Endodermal cell (in vitro differentiated cells): ENCODE results near the gene APEH. TPM values are rescaled to one million over a fixed set of nuclear protein-coding genes. Genes with fewer than 3 reads are reported as not detected.

Experiments
- DNase-seq: peaks from one replicate; pipeline ENCODE4 v3.0.0-alpha.2; 2017
- H3K27ac ChIP-seq: 2 replicates; pipeline ENCODE4 v1.5.1; 2013; ENCODE audit warnings: mild to moderate bottlenecking, low read depth, low read length, moderate library complexity
- H3K27me3 ChIP-seq: 2 replicates; pipeline ENCODE4 v1.6.1; 2013; ENCODE audit warnings: mild to moderate bottlenecking, low read length, moderate library complexity; ENCODE audit not compliant: insufficient read depth, control insufficient read depth, poor library complexity, severe bottlenecking
- H3K36me3 ChIP-seq: 2 replicates; pipeline ENCODE4 v1.7.0; 2013; ENCODE audit warnings: mild to moderate bottlenecking, low read length, moderate library complexity; ENCODE audit not compliant: control insufficient read depth, insufficient read depth
- H3K4me1 ChIP-seq: one replicate; pipeline ENCODE4 v1.7.0; 2013; ENCODE audit warnings: low read length; ENCODE audit not compliant: control insufficient read depth, insufficient read depth
- H3K4me3 ChIP-seq: 2 replicates; pipeline ENCODE4 v1.5.1; 2013; ENCODE audit warnings: mild to moderate bottlenecking, low read length, moderate library complexity
- H3K9ac ChIP-seq: 2 replicates; pipeline ENCODE4 v1.6.1; 2013; ENCODE audit warnings: mild to moderate bottlenecking, low read length, moderate library complexity; ENCODE audit not compliant: poor library complexity, severe bottlenecking; ENCODE audit errors: extremely low read depth
- H3K9me3 ChIP-seq: 2 replicates; pipeline ENCODE4 v1.6.1; 2013; ENCODE audit warnings: mild to moderate bottlenecking, low read length, moderate library complexity; ENCODE audit not compliant: control insufficient read depth
- H3K27ac Mint-ChIP-seq: 2 replicates; pipeline ENCODE4 v1.8.0; 2020; ENCODE audit warnings: mixed read lengths
- H3K27me3 Mint-ChIP-seq: 2 replicates; pipeline ENCODE4 v1.8.0; 2021; ENCODE audit warnings: mild to moderate bottlenecking, mixed read lengths; ENCODE audit not compliant: insufficient read depth
- H3K36me3 Mint-ChIP-seq: 2 replicates; pipeline ENCODE4 v1.8.0; 2020; ENCODE audit warnings: low read depth, mixed read lengths
- H3K4me1 Mint-ChIP-seq: 2 replicates; pipeline ENCODE4 v1.8.0; 2020; ENCODE audit warnings: mixed read lengths
- H3K4me3 Mint-ChIP-seq: 2 replicates; pipeline ENCODE4 v1.8.0; 2020; ENCODE audit warnings: mild to moderate bottlenecking, moderate library complexity, mixed read lengths
- H3K9me3 Mint-ChIP-seq: 2 replicates; pipeline ENCODE4 v1.8.0; 2020; ENCODE audit warnings: mild to moderate bottlenecking, mixed read lengths
- CTCF ChIP-seq: fragments of 200-600 bp; sonication (generic); conservative IDR thresholded peaks from 2 replicates; pipeline ENCODE4 v1.5.0; 2021; ENCODE audit warnings: antibody characterized with exemption, mild to moderate bottlenecking
- WGBS, 2 experiments: methylation state at CpG; one replicate each; pipeline versions ENCODE4 v1.1.5 to v1.1.7; 2013; ENCODE audit warnings: missing lambda C conversion rate in 2 of 2, mixed read lengths in 1 of 2; ENCODE audit not compliant: insufficient coverage in 1 of 2, insufficient read length in 1 of 2; 5-methylcytosine and 5-hydroxymethylcytosine counted together
- total RNA-seq, 2 donors: library from RNA; stranded (reverse); fragmentation: NEBNext Ultra II Directional in 1 of 2; extraction: Animal tissue kit (Norgen Biotek cat#: 25700) in 1 of 2; gene quantifications; 2 replicates in 1 of 2; 3 replicates in 1 of 2; pipeline ENCODE4 v1.2.1, GENCODE V29; 2021

Gene APEH
- total RNA-seq, 2 donors from 2014 or later = 188 to 216 TPM

GRCh38 chr3:49721896-49722781, 48.0 kb downstream of the APEH start:
- Histone ChIP-seq H3K36me3 (peaks cover 43% of the 10 kb centered on the region), H3K4me1 (peaks cover 7% of the 10 kb centered on the region), H3K4me3 (peak overlapping the region; percentile 97), H3K9ac (peak overlapping the region; percentile 98), H3K27me3 (no peaks in the 10 kb centered on the region), H3K9me3 (no peaks in the 10 kb centered on the region), H3K27ac (no peak overlapping the region)
- TF ChIP-seq CTCF = no peak
- peaks cover 13% of the 10 kb centered on the region for H3K4me1 Mint-ChIP-seq
- 95 to 97% methylated on average over 18 to 26 of the region's 26 CpGs for WGBS, 2 experiments
- DNase-seq = no peak
- no peaks in the 10 kb centered on the region for H3K9me3 Mint-ChIP-seq
- H3K27me3 Mint-ChIP-seq = peaks cover 4% of the 10 kb centered on the region
- H3K4me3 Mint-ChIP-seq = peak overlapping the region; percentile 87
- peaks cover 23% of the 10 kb centered on the region for H3K36me3 Mint-ChIP-seq
- H3K27ac Mint-ChIP-seq = peak overlapping the region; percentile 72

GRCh38 chr3:49722896-49723295, 48.7 kb downstream of the APEH start:
- no peaks in the 10 kb centered on the region for H3K9me3 Mint-ChIP-seq
- peak overlapping the region; percentile 92 for H3K27ac ChIP-seq
- H3K9ac ChIP-seq = peak overlapping the region; percentile 98
- H3K36me3 ChIP-seq = peaks cover 51% of the 10 kb centered on the region
- peaks cover 13% of the 10 kb centered on the region for H3K4me1 Mint-ChIP-seq
- peaks cover 7% of the 10 kb centered on the region for H3K4me1 ChIP-seq
- peak overlapping the region; percentile 97 for H3K4me3 ChIP-seq
- no peaks in the 10 kb centered on the region for H3K9me3 ChIP-seq
- DNase-seq = no peak
- no peak for TF ChIP-seq CTCF
- peaks cover 1% of the 10 kb centered on the region for H3K27me3 Mint-ChIP-seq
- peaks cover 31% of the 10 kb centered on the region for H3K36me3 Mint-ChIP-seq
- peak overlapping the region; percentile 97 for H3K27ac Mint-ChIP-seq
- peak overlapping the region; percentile 87 for H3K4me3 Mint-ChIP-seq
- 84 to 97% methylated on average over 7 to 8 of the region's 8 CpGs for WGBS, 2 experiments
- no peaks in the 10 kb centered on the region for H3K27me3 ChIP-seq

GRCh38 chr3:49723296-49723627, 49.1 kb downstream of the APEH start:
- Mint-ChIP-seq H3K4me1 (peaks cover 10% of the 10 kb centered on the region), H3K9me3 (no peaks in the 10 kb centered on the region), H3K36me3 (peaks cover 34% of the 10 kb centered on the region), H3K27me3 (peaks cover 1% of the 10 kb centered on the region), H3K4me3 (peak overlapping the region; percentile 87), H3K27ac (peak overlapping the region; percentile 97)
- H3K27me3 ChIP-seq = no peaks in the 10 kb centered on the region
- H3K9me3 ChIP-seq = no peaks in the 10 kb centered on the region
- H3K36me3 ChIP-seq = peaks cover 55% of the 10 kb centered on the region
- WGBS, 2 experiments = 0 to 4% methylated on average over 17 to 20 of the region's 20 CpGs
- peak overlapping the region; percentile 98 for H3K9ac ChIP-seq
- no peak for TF ChIP-seq CTCF
- peaks cover 7% of the 10 kb centered on the region for H3K4me1 ChIP-seq
- peak overlapping the region; percentile 97 for H3K4me3 ChIP-seq
- peak overlapping the region; percentile 92 for H3K27ac ChIP-seq
- peak; percentile 84 for DNase-seq
